Neural progenitor cell (in vitro differentiated cells): Measurements from ENCODE around the gene UNCX.
A peak's percentile ranks its signal among the peaks of the same experiment; 100 is the strongest.

Experiments used
- CTCF ChIP-seq: fragments of 200-600 bp; sonication (generic); IDR thresholded peaks from 2 replicates; pipeline ENCODE4 v1.5.1; 2017; ENCODE audit warnings: antibody characterized with exemption, mild to moderate bottlenecking
- EZH2 ChIP-seq: fragments of 200-600 bp; sonication (generic); IDR thresholded peaks from 2 replicates; pipeline ENCODE4 v1.6.1; 2017; ENCODE audit warnings: antibody characterized with exemption, mild to moderate bottlenecking, moderate library complexity

- TF ChIP-seq CTCF, result peak; percentile 6
- TF ChIP-seq EZH2, result no peak
Measured at GRCh38 chr7:1248143-1248915, 15.7 kb downstream of the UNCX start.
